BLaER1 treated with 17β-estradiol and CSF1 and Interleukin-3, amounts not matched to agents 10 nM and 100 nM (cell line): Measurements from ENCODE around the gene SOD2.
"Not testable (repeated sequence)": the region's sequence is repeated elsewhere in the genome, so short reads cannot be mapped to it uniquely, and the experiment has no call there.

Source experiments
- H3K27ac ChIP-seq, 11 experiments: shearing (Covaris generic); formaldehyde crosslinking; 2 replicates each; pipeline ENCODE4 v1.8.1; 2022
- H3K27me3 ChIP-seq, 11 experiments: shearing (Covaris generic); formaldehyde crosslinking; 2 replicates each; pipeline ENCODE4 v1.8.1; 2022
- H3K36me3 ChIP-seq, 11 experiments: shearing (Covaris generic); formaldehyde crosslinking; 2 replicates each; pipeline ENCODE4 v1.8.1; 2022
- H3K4me1 ChIP-seq, 10 experiments: shearing (Covaris generic); formaldehyde crosslinking; 2 replicates each; pipeline ENCODE4 v1.8.1; 2022
- H3K4me2 ChIP-seq, 11 experiments: shearing (Covaris generic); formaldehyde crosslinking; 2 replicates each; pipeline ENCODE4 v1.8.1; 2022
- H3K4me3 ChIP-seq, 10 experiments: shearing (Covaris generic); formaldehyde crosslinking; 2 replicates each; pipeline ENCODE4 v1.8.1; 2022
- H3K9ac ChIP-seq, 11 experiments: shearing (Covaris generic); formaldehyde crosslinking; 2 replicates each; pipeline ENCODE4 v1.8.1; 2022
- H3K9me3 ChIP-seq, 11 experiments: shearing (Covaris generic); formaldehyde crosslinking; replicated peaks in 1 of 11; 2 replicates each; pipeline ENCODE4 v1.8.1; 2022
- H4K20me1 ChIP-seq, 11 experiments: shearing (Covaris generic); formaldehyde crosslinking; 2 replicates each; pipeline ENCODE4 v1.8.1; 2022
- Cebpa-rat ChIP-seq, 11 experiments: shearing (Covaris generic); IDR thresholded peaks; 2 replicates each; pipeline ENCODE4 v1.8.1; 2022

Gene SOD2

GRCh38 chr6:159693128-159693893, at the start of gene SOD2:
TSS of gene SOD2 (minus strand) at chr6:159693241. CDS start at chr6:159693167, 74 bp downstream.
- H3K27me3 ChIP-seq: no peaks in the 10 kb centered on the region
- peaks cover 14 to 43% (median 33%) of the 10 kb centered on the region in 11 experiments; a peak in 21 of 22 replicates for H4K20me1 ChIP-seq
- peaks cover 54 to 73% (median 61%) of the 10 kb centered on the region in 10 experiments for H3K4me1 ChIP-seq

GRCh38 chr6:159742165-159742564, 49.1 kb upstream of the SOD2 start:
- TF ChIP-seq Cebpa-rat (IDR thresholded peaks at IDR 0.05): no peak
- no peaks in the 10 kb centered on the region for H3K27me3 ChIP-seq
- peaks cover 86 to 100% (median 99%) of the 10 kb centered on the region in 11 experiments for H4K20me1 ChIP-seq
- H3K27ac ChIP-seq: peak overlapping the region in 1 of 11 experiments; percentile 6; a peak in 1 of 22 replicates
- no peak overlapping the region for H3K9ac ChIP-seq
- H3K4me2 ChIP-seq: no peak overlapping the region
- no peak overlapping the region for H3K4me3 ChIP-seq
- no peaks in the 10 kb centered on the region for H3K9me3 ChIP-seq
- peaks cover 0 to 45% (median 0%) of the 10 kb centered on the region in 10 experiments; a peak in 6 of 20 replicates for H3K4me1 ChIP-seq
- peaks cover 98 to 100% (median 100%) of the 10 kb centered on the region in 11 experiments for H3K36me3 ChIP-seq

More at GRCh38 chr6:159693128-159693893, at the start of gene SOD2:
- TF ChIP-seq Cebpa-rat (IDR thresholded peaks at IDR 0.05): no peak
- Histone ChIP-seq H3K36me3 (peaks cover 20 to 43% (median 28%) of the 10 kb centered on the region in 11 experiments), H3K4me3 (peak within 1 kb of the TSS; percentile 87 to 98 (median 94)), H3K9me3 (no peaks in the 10 kb centered on the region), H3K27ac (peak within 1 kb of the TSS; percentile 88 to 98 (median 93)), H3K9ac (peak within 1 kb of the TSS; percentile 90 to 98 (median 96)), H3K4me2 (peak within 1 kb of the TSS; percentile 85 to 98 (median 93))

- H3K36me3 ChIP-seq: peaks cover 81 to 99% (median 86%) of the 10 kb centered on the region in 11 experiments
- H3K27me3 ChIP-seq: no peaks in the 10 kb centered on the region
- peak overlapping the region in 1 of 11 experiments; percentile 36; a peak in 1 of 22 replicates for H3K9ac ChIP-seq
- no peak overlapping the region; a peak in 1 of 22 replicates for H3K27ac ChIP-seq
- peaks cover 86 to 100% (median 99%) of the 10 kb centered on the region in 11 experiments for H4K20me1 ChIP-seq
- H3K9me3 ChIP-seq: no peaks in the 10 kb centered on the region
- H3K4me2 ChIP-seq: peak overlapping the region in 2 of 11 experiments; percentile 37 to 49; a peak in 3 of 22 replicates
- TF ChIP-seq Cebpa-rat (IDR thresholded peaks at IDR 0.05): no peak
- H3K4me1 ChIP-seq: peaks cover 0 to 63% (median 3%) of the 10 kb centered on the region in 10 experiments; a peak in 8 of 20 replicates
- no peak overlapping the region for H3K4me3 ChIP-seq
Observed at GRCh38 chr6:159739341-159739740, 46.3 kb upstream of the SOD2 start.

GRCh38 chr6:159736908-159737307, 43.9 kb upstream of the SOD2 start:
- no peak for TF ChIP-seq Cebpa-rat (IDR thresholded peaks at IDR 0.05)
- H3K9ac ChIP-seq: peak overlapping the region in 1 of 11 experiments; percentile 22; a peak in 1 of 22 replicates
- H3K4me3 ChIP-seq: no peak overlapping the region
- H3K4me1 ChIP-seq: peaks cover 0 to 88% (median 5%) of the 10 kb centered on the region in 10 experiments; a peak in 9 of 20 replicates
- no peak overlapping the region for H3K27ac ChIP-seq
- no peaks in the 10 kb centered on the region for H3K27me3 ChIP-seq
- peaks cover 98 to 100% (median 100%) of the 10 kb centered on the region in 11 experiments for H4K20me1 ChIP-seq
- H3K9me3 ChIP-seq: no peaks in the 10 kb centered on the region
- H3K36me3 ChIP-seq: peaks cover 72 to 99% (median 79%) of the 10 kb centered on the region in 11 experiments
- 0 out of 22 replicates have a peak overlapping the region, but pooled peaks of 1 of the 11 experiments have one; percentile 19 for H3K4me2 ChIP-seq

GRCh38 chr6:159733395-159733794, 40.4 kb upstream of the SOD2 start:
- H3K4me1 ChIP-seq: peaks cover 20 to 82% (median 27%) of the 10 kb centered on the region in 10 experiments; a peak in 19 of 20 replicates

GRCh38 chr6:159732550-159732949, 39.5 kb upstream of the SOD2 start:
- peaks cover 93 to 100% (median 100%) of the 10 kb centered on the region in 11 experiments for H4K20me1 ChIP-seq
- not testable (repeated sequence) for H3K9ac ChIP-seq, H3K27ac ChIP-seq, H3K27me3 ChIP-seq, H3K4me3 ChIP-seq, H3K9me3 ChIP-seq
- peaks cover 20 to 74% (median 27%) of the 10 kb centered on the region in 10 experiments; a peak in 19 of 20 replicates for H3K4me1 ChIP-seq
- H3K4me2 ChIP-seq: peak overlapping the region in 5 of 11 experiments; percentile 14 to 90 (median 81); a peak in 6 of 22 replicates
- peaks cover 42 to 78% (median 57%) of the 10 kb centered on the region in 11 experiments for H3K36me3 ChIP-seq

More at GRCh38 chr6:159733395-159733794, 40.4 kb upstream of the SOD2 start:
- not testable (repeated sequence) for H3K9ac ChIP-seq, H3K9me3 ChIP-seq, H3K4me3 ChIP-seq, H3K27ac ChIP-seq, H3K27me3 ChIP-seq
- H4K20me1 ChIP-seq: peaks cover 100% of the 10 kb centered on the region in 11 experiments
- H3K4me2 ChIP-seq: peak overlapping the region in 4 of 11 experiments; percentile 7 to 90 (median 16); a peak in 4 of 22 replicates
- H3K36me3 ChIP-seq: peaks cover 50 to 86% (median 65%) of the 10 kb centered on the region in 11 experiments

GRCh38 chr6:159730332-159730676, 37.3 kb upstream of the SOD2 start:
- peak overlapping the region; percentile 75 to 97 (median 88) for H3K4me2 ChIP-seq
- TF ChIP-seq Cebpa-rat (IDR thresholded peaks at IDR 0.05): no peak

GRCh38 chr6:159729598-159730331, 36.7 kb upstream of the SOD2 start:
- H4K20me1 ChIP-seq: peaks cover 65 to 74% (median 72%) of the 10 kb centered on the region in 11 experiments
- no peaks in the 10 kb centered on the region for H3K9me3 ChIP-seq
- peak overlapping the region; percentile 98 to 100 (median 100) for H3K9ac ChIP-seq
- peak overlapping the region; percentile 90 to 99 (median 94) for H3K4me3 ChIP-seq
- H3K4me1 ChIP-seq: peaks cover 22 to 65% (median 39%) of the 10 kb centered on the region in 10 experiments
- TF ChIP-seq Cebpa-rat (IDR thresholded peaks at IDR 0.05): no peak
- H3K27me3 ChIP-seq: no peaks in the 10 kb centered on the region
- peaks cover 21 to 51% (median 42%) of the 10 kb centered on the region in 11 experiments; a peak in 19 of 22 replicates for H3K36me3 ChIP-seq
- peak overlapping the region in 10 of 11 experiments; percentile 0 to 100 (median 98); a peak in 12 of 22 replicates for H3K27ac ChIP-seq
- peak overlapping the region; percentile 75 to 97 (median 88) for H3K4me2 ChIP-seq

More at GRCh38 chr6:159730332-159730676, 37.3 kb upstream of the SOD2 start:
- Histone ChIP-seq H3K27me3 (no peaks in the 10 kb centered on the region), H3K27ac (peak overlapping the region in 5 of 11 experiments; percentile 0 to 98 (median 36); a peak in 5 of 22 replicates), H3K4me1 (peaks cover 21 to 65% (median 34%) of the 10 kb centered on the region in 10 experiments; a peak in 19 of 20 replicates), H4K20me1 (peaks cover 70 to 79% (median 77%) of the 10 kb centered on the region in 11 experiments), H3K36me3 (peaks cover 25 to 55% (median 42%) of the 10 kb centered on the region in 11 experiments; a peak in 19 of 22 replicates), H3K4me3 (peak overlapping the region; percentile 90 to 99 (median 94); a peak in 17 of 20 replicates), H3K9me3 (no peaks in the 10 kb centered on the region), H3K9ac (peak overlapping the region in 8 of 11 experiments; percentile 38 to 100 (median 100); a peak in 13 of 22 replicates)
